ENCODE results near the gene PACSIN1.

Gene PACSIN1

DNA sequence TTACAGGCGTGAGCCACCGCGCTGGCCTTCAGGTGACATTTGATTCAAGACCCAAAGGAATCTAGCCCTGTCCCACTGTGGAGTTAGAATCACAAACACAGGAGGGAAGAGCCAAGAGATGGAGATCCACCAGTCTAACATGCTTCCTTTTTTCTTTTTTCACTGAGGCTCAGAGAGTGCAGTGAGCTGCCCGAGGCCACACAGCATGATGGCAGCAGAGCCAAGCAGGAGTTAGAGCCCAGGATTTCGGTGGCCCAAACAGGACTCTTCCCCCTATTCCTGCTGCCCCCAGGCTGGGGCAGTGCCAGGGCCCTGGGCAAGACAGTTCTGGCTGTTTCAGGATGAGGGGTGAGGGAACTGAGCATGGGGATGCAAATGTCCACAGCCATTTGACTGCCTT is 98.3 kb downstream of the PACSIN1 start:
- Histone ChIP-seq H3K9me3 (ENCODE audit: severe bottlenecking) (no peaks in the 10 kb centered on the region), H3K27ac (no peak overlapping the region), H3K27me3 (ENCODE audit: insufficient read depth, low read depth, severe bottlenecking) (no peaks in the 10 kb centered on the region), H3K36me3 (no peaks in the 10 kb centered on the region), H3K4me3 (ENCODE audit: low read depth, low read length) (no peak overlapping the region)
- DNase-seq = no peak
- TF ChIP-seq, protein P1, sequence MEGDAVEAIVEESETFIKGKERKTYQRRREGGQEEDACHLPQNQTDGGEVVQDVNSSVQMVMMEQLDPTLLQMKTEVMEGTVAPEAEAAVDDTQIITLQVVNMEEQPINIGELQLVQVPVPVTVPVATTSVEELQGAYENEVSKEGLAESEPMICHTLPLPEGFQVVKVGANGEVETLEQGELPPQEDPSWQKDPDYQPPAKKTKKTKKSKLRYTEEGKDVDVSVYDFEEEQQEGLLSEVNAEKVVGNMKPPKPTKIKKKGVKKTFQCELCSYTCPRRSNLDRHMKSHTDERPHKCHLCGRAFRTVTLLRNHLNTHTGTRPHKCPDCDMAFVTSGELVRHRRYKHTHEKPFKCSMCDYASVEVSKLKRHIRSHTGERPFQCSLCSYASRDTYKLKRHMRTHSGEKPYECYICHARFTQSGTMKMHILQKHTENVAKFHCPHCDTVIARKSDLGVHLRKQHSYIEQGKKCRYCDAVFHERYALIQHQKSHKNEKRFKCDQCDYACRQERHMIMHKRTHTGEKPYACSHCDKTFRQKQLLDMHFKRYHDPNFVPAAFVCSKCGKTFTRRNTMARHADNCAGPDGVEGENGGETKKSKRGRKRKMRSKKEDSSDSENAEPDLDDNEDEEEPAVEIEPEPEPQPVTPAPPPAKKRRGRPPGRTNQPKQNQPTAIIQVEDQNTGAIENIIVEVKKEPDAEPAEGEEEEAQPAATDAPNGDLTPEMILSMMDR (IDR thresholded peaks at IDR 0.05; ENCODE audit: low read depth, low read length) = no peak

DNA sequence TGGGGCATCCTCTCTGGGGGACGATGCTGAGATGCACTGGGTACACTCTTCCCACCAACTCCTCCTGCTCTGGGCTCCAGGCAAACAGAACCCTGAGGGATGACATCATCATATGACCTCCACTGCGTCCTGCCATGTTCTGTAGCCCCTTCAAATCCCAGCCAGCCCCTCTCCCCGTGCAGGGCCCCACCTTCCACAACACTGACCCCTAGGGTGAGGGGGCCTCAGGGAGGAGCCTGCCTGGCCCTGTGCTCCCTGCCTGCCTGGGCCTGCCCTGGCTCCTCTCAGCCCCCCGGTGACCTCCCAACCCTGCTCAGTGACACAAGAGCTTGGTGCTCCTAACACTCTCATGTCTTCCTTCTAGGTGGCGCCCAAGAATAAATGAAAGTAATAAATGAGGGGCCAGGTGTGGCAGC is 99.9 kb downstream of the PACSIN1 start:
- DNase-seq = no peak
- Histone ChIP-seq H3K9me3 (ENCODE audit: severe bottlenecking) (no peaks in the 10 kb centered on the region), H3K27ac (no peak overlapping the region), H3K27me3 (ENCODE audit: insufficient read depth, low read depth, severe bottlenecking) (no peaks in the 10 kb centered on the region), H3K4me3 (ENCODE audit: low read depth, low read length) (no peak overlapping the region), H3K36me3 (no peaks in the 10 kb centered on the region)
- TF ChIP-seq, protein P1 (IDR thresholded peaks at IDR 0.05; ENCODE audit: low read depth, low read length) = 0 out of 2 replicates have a peak, but pooled peaks have one; percentile 9

DNA sequence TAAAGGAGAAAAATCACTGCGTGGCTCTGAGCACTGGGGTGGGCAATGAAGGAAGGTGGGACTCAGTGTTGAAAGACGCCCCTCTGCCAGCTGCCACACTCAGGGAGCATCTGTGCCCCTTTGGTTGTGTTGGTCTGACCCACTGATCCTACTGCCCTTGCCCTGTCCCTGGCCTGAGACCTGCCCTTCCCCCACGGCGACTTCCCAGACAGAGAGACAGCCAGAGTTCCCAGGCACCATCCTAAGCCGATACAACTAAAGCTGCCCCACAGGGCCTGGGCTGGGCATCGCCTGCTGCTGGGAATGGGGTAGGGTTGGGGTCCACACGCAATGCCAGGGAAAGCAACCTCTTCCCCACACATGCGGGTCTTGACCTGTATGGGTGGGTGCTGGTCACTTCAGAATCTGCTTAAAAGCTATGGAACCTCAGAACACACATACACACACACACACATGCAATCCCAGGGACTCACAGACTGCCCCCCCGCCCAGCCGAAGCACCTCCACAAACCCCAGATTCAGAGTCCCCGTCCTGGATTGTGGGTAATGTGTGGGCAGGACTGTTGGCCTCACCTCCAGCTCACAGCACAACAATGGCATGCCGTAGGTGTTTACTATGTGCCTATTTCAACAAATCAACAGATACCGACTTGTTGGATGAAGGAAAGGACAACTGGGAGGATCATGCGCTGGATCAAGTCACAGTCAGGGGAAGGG is 101.1 kb downstream of the PACSIN1 start:
- H3K9me3 ChIP-seq (ENCODE audit: severe bottlenecking) = no peaks in the 10 kb centered on the region
- H3K27me3 ChIP-seq (ENCODE audit: insufficient read depth, low read depth, severe bottlenecking) = no peaks in the 10 kb centered on the region
- H3K27ac ChIP-seq = no peak overlapping the region; the same call in 1 of the 2 replicates
- TF ChIP-seq, protein P1 (IDR thresholded peaks at IDR 0.05; ENCODE audit: low read depth, low read length) = no peak
- H3K4me3 ChIP-seq (ENCODE audit: low read depth, low read length) = no peak overlapping the region
- DNase-seq = no peak
- no peaks in the 10 kb centered on the region for H3K36me3 ChIP-seq

DNA sequence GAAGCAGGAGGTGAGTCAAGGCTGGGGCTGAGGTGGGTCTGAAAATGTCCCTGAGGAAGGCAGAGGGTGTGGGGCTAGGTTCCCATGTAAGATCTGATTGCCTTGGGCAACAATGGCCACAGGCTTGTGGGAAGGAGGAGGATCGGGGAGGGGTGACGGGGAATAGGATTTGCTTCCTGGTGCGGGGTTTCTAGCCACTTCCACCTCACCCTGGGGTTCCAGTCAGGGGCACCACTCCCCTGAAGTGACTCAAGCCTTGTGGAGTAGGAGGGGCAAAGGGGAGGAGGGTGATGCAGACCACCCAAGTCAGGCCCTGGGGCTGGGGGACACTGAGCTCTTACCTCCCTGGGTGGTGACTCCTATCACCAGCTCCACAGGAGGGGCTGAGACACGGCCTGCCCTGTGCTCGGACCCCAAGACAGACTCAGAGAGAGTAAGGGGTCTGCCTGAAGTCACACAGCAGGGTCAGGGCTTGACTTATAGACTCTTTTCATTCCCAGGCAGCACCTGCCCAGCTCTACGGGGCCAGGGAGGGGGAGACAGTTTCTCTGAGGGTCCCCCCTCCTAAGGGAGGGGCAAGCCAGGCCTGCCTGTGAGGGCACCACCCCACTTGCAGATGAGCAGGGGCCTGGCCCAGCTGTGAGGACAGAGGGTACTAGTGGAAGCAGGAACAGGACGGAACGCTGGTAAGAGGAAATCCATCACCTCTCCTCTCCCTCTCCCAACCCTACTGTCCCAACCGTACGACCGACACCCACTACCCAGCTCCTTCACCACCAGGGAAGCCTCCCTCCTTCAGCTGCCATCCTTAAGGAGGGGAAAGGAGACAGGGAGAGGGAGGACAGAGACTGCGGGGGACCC is 102.7 kb downstream of the PACSIN1 start:
- H3K27ac ChIP-seq = no peak overlapping the region
- no peak for DNase-seq
- no peaks in the 10 kb centered on the region for H3K9me3 ChIP-seq (ENCODE audit: severe bottlenecking)
- TF ChIP-seq, protein P1 (IDR thresholded peaks at IDR 0.05; ENCODE audit: low read depth, low read length) = no peak
- no peak overlapping the region for H3K4me3 ChIP-seq (ENCODE audit: low read depth, low read length)
- no peaks in the 10 kb centered on the region for H3K36me3 ChIP-seq
- no peaks in the 10 kb centered on the region for H3K27me3 ChIP-seq (ENCODE audit: insufficient read depth, low read depth, severe bottlenecking)

DNA sequence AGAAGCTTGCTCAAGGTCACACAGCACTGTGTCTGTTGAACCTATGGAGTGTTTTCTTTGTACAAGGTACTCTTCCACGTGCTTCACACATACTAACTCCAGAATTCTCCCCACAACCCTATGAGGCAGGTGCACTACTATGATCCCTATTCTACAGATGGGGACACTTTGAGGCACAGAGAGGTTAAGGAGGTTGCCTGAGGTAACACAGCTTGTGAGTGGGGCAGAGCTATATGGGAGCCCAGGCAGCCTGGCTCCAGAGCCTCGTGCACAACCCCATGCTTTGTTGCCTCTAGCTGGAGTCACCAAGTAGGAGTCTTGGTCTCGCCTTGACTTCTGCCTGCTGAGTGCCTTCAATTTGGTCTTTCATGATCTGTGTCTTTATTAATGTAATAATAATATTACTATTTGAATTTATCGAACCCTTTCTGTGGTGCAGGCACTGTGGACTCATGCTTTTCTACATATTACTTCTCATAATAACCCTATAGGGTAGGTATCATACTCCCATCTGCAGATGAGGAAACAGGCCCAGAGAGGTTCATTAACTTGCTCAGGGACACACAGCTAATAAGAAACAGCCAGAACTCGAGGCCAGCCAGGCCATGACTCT is 103.6 kb downstream of the PACSIN1 start:
- no peaks in the 10 kb centered on the region for H3K27me3 ChIP-seq (ENCODE audit: insufficient read depth, low read depth, severe bottlenecking)
- no peaks in the 10 kb centered on the region for H3K9me3 ChIP-seq (ENCODE audit: severe bottlenecking)
- no peak for DNase-seq
- TF ChIP-seq, protein P1 (IDR thresholded peaks at IDR 0.05; ENCODE audit: low read depth, low read length) = no peak
- H3K36me3 ChIP-seq = no peaks in the 10 kb centered on the region
- H3K27ac ChIP-seq = no peak overlapping the region
- no peak overlapping the region for H3K4me3 ChIP-seq (ENCODE audit: low read depth, low read length)
